Neural progenitor cell (in vitro differentiated cells): ENCODE measurements around the gene DHH.

Experiments used
- CTCF ChIP-seq: fragments of 200-600 bp; sonication (generic); IDR thresholded peaks from 2 replicates; pipeline ENCODE4 v1.5.1; 2017; ENCODE audit warnings: antibody characterized with exemption, mild to moderate bottlenecking
- EZH2 ChIP-seq: fragments of 200-600 bp; sonication (generic); IDR thresholded peaks from 2 replicates; pipeline ENCODE4 v1.6.1; 2017; ENCODE audit warnings: antibody characterized with exemption, mild to moderate bottlenecking, moderate library complexity
- EZH2phosphoT487 ChIP-seq: fragments of 200-600 bp; sonication (generic); IDR thresholded peaks from 2 replicates; pipeline ENCODE4 v1.6.1; 2017; ENCODE audit warnings: antibody characterized with exemption

DNA sequence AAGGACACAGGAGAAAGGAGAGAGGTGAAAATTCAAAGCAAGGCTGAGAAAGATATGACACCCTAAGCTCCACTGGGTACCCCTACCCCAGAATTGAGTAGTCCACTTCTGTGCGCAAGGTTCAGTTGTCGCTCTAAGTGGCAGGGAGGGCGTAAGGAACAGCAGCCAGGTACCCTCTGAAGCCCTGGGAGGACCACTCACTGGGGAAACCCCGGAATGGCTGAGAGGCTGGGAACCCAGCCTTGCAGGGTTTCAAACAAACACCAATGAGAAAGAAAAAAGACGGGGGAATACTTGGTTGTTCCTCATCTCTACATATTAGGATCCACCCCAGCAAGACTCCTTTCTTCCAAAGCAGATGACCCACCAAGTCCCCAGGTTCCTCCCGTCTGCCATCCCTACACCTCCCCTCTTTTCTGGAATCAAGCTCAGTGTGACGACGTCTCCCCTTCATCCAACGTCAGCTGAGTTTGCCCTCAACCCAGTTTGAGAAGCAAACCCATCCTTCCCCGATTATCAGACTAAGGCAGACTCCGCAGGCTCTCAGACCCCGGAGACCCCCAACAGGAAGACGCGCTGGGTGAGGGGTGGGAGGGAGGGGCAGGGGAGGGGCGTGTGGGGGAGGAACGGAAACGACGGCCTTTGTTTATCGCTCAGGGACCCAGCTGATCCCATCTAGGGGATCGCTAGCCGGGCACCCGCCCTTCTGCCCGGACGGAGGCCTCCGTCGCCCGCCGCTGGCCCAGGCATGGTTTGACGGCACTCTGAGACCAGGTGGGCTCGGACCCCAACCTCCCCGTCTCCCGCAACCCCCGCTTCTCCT lies 15.3 kb upstream of the DHH start:
- TF ChIP-seq EZH2, result no peak
- no peak for TF ChIP-seq CTCF
- TF ChIP-seq EZH2phosphoT487, result no peak
